Measurements from ENCODE around the gene RAB44. TPM values are rescaled to one million over a fixed set of nuclear protein-coding genes. Genes with fewer than 3 reads are reported as not detected.
A peak's percentile ranks its signal among the peaks of the same experiment; 100 is the strongest.

The RAB44 gene
- total RNA-seq, 4 donors from 2014 or later = 0.10 to 0.65 (median 0.26) TPM

- TF ChIP-seq POLR2A (IDR thresholded peaks at IDR 0.05) = no peak
- no peak for TF ChIP-seq CTCF (IDR thresholded peaks at IDR 0.05)
- 42 to 58% methylated on average over 3 of the region's 3 CpGs for WGBS, 2 donors
- no peak overlapping the region for H3K4me3 ChIP-seq (ENCODE audit: low read depth, poor library complexity, severe bottlenecking)
Observed at GRCh38 chr6:36692220-36692619, 5.4 kb upstream of the RAB44 start.

GRCh38 chr6:36692861-36693702 lies 4.5 kb upstream of the RAB44 start:
- intact Hi-C loops (cut with DNase I; ENCODE audit: low total_unique reads) = no loop called here
- TF ChIP-seq CTCF (IDR thresholded peaks at IDR 0.05) (no peak), POLR2A (IDR thresholded peaks at IDR 0.05) (no peak)
- WGBS, 2 donors = 51% methylated on average over 27 of the region's 27 CpGs
- peak in 1 of 2 donors; percentile 89 for DNase-seq (ENCODE audit: low spot score in 2 of 2)
- H3K4me3 ChIP-seq (ENCODE audit: low read depth, poor library complexity, severe bottlenecking) = no peak overlapping the region

More at GRCh38 chr6:36692220-36692619, 5.4 kb upstream of the RAB44 start:
- intact Hi-C loops (cut with DNase I; ENCODE audit: low total_unique reads) = no loop called here
- peak in 1 of 2 donors; percentile 84 for DNase-seq (ENCODE audit: low spot score in 2 of 2)

- WGBS, 2 donors = 86 to 93% methylated on average over 6 of the region's 6 CpGs
- H3K4me3 ChIP-seq (ENCODE audit: low read depth, poor library complexity, severe bottlenecking) = no peak overlapping the region
- no peak for TF ChIP-seq POLR2A (IDR thresholded peaks at IDR 0.05)
- no peak for TF ChIP-seq CTCF (IDR thresholded peaks at IDR 0.05)
- intact Hi-C loops (cut with DNase I; ENCODE audit: low total_unique reads) = no loop called here
- peak in 1 of 2 donors; percentile 54 for DNase-seq (ENCODE audit: low spot score in 2 of 2)
Observed at GRCh38 chr6:36694616-36695015, 3.0 kb upstream of the RAB44 start.

- no peak for DNase-seq (ENCODE audit: low spot score in 2 of 2)
- TF ChIP-seq CTCF (IDR thresholded peaks at IDR 0.05) = no peak
- no peak for TF ChIP-seq POLR2A (IDR thresholded peaks at IDR 0.05)
- intact Hi-C loops (cut with DNase I; ENCODE audit: low total_unique reads) = no loop called here
- 70 to 83% methylated on average over 2 of the region's 2 CpGs for WGBS, 2 donors
- no peak overlapping the region for H3K4me3 ChIP-seq (ENCODE audit: low read depth, poor library complexity, severe bottlenecking)
Observed at GRCh38 chr6:36695414-36695813, 2.2 kb upstream of the RAB44 start.

GRCh38 chr6:36698196-36698595 lies 570 bp downstream of the RAB44 start:
- DNase-seq (ENCODE audit: low spot score in 2 of 2) = peak in 1 of 2 donors; percentile 18
- TF ChIP-seq CTCF (IDR thresholded peaks at IDR 0.05) = no peak
- no peak for TF ChIP-seq POLR2A (IDR thresholded peaks at IDR 0.05)
- no peak overlapping the region for H3K4me3 ChIP-seq (ENCODE audit: low read depth, poor library complexity, severe bottlenecking)
- whole genome bisulfite sequencing, 2 donors = 87 to 91% methylated on average over 6 of the region's 6 CpGs
- intact Hi-C loops (cut with DNase I; ENCODE audit: low total_unique reads) = no loop called here

Measured in lower leg skin (tissue), 4 donors.